ENCODE measurements around the gene SHTN1. TPM values are rescaled to one million over a fixed set of nuclear protein-coding genes. Genes with fewer than 3 reads are reported as not detected.

SHTN1 gene
- total RNA-seq, 2 donors from 2014 or later, result 24.7 to 37.1 TPM

- no peak for DNase-seq
- WGBS, 2 donors, result 89 to 93% methylated on average over 3 of the region's 3 CpGs
- no peak overlapping the region for H3K4me3 ChIP-seq
- ATAC-seq, result no peak
- no peak overlapping the region for H3K27ac ChIP-seq
- H3K27me3 ChIP-seq, result no peaks in the 10 kb centered on the region
- no peaks in the 10 kb centered on the region for H3K36me3 ChIP-seq (replicated peaks in 1 of 2; ENCODE audit: insufficient read depth in 1 of 2, low read depth in 2 of 2)
- H3K4me1 ChIP-seq, result peaks cover 30% of the 10 kb centered on the region
- no peaks in the 10 kb centered on the region for H3K9me3 ChIP-seq
- TF ChIP-seq, protein P1, sequence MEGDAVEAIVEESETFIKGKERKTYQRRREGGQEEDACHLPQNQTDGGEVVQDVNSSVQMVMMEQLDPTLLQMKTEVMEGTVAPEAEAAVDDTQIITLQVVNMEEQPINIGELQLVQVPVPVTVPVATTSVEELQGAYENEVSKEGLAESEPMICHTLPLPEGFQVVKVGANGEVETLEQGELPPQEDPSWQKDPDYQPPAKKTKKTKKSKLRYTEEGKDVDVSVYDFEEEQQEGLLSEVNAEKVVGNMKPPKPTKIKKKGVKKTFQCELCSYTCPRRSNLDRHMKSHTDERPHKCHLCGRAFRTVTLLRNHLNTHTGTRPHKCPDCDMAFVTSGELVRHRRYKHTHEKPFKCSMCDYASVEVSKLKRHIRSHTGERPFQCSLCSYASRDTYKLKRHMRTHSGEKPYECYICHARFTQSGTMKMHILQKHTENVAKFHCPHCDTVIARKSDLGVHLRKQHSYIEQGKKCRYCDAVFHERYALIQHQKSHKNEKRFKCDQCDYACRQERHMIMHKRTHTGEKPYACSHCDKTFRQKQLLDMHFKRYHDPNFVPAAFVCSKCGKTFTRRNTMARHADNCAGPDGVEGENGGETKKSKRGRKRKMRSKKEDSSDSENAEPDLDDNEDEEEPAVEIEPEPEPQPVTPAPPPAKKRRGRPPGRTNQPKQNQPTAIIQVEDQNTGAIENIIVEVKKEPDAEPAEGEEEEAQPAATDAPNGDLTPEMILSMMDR (IDR thresholded peaks at IDR 0.05), result no peak
- no peak for TF ChIP-seq POLR2A (IDR thresholded peaks at IDR 0.05)
- intact Hi-C loops (cut with DNase I), result no loop called here
These were observed 9.3 kb downstream of the SHTN1 start for GRCh38 chr10:116995648-116996047.

DNA sequence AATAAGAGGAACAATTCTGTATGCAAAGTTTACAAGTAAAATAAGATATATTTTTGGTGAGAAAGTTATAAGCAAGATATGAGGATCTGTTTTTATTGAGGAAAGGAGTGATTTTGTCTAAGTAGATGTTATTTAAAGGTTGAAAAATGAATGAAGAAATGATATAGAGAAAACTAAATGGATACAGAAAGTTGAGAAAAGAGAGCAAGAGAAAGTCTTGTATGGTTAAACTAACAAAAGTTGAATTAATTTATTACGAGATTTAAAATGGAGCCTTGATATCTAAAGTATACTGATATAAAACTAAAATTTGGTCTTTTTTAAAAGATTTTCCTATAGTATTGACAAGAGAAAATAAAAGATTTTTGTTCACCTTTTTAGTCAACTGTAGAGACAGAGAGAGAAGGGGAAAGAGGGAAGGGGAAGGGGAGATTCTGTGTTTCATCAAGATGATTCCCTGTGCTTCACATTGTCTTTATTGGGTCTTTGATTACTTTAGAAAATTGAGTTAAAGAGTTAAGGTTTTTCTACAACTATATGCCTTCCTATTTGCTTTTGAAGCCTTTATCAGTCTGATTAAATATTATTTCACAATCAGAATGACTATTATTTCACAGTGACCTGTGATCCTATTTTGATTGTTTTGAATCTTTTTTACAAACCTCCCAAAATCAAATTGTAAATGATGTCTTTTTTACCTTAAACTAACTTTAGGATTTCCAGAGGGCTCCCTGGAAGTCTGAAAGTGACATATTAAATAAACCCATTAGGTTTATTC lies 10.7 kb downstream of the SHTN1 start:
- H3K9me3 ChIP-seq, result no peaks in the 10 kb centered on the region
- intact Hi-C loops (cut with DNase I), result no loop called here
- H3K27me3 ChIP-seq, result no peaks in the 10 kb centered on the region
- no peaks in the 10 kb centered on the region for H3K36me3 ChIP-seq (replicated peaks in 1 of 2; ENCODE audit: insufficient read depth in 1 of 2, low read depth in 2 of 2)
- ATAC-seq, result no peak
- TF ChIP-seq POLR2A (IDR thresholded peaks at IDR 0.05), result no peak
- TF ChIP-seq, protein P1 (IDR thresholded peaks at IDR 0.05), result no peak
- no peak overlapping the region for H3K27ac ChIP-seq
- no peak for DNase-seq
- H3K4me3 ChIP-seq, result no peak overlapping the region
- 39 to 55% methylated on average over 1 of the region's 1 CpG for WGBS, 2 donors
- peaks cover 30% of the 10 kb centered on the region for H3K4me1 ChIP-seq

- Histone ChIP-seq H3K4me1 (peaks cover 30% of the 10 kb centered on the region), H3K9me3 (no peaks in the 10 kb centered on the region), H3K27me3 (no peaks in the 10 kb centered on the region), H3K36me3 (replicated peaks in 1 of 2; ENCODE audit: insufficient read depth in 1 of 2, low read depth in 2 of 2) (no peaks in the 10 kb centered on the region), H3K27ac (no peak overlapping the region), H3K4me3 (no peak overlapping the region)
- 94 to 97% methylated on average over 2 of the region's 2 CpGs for WGBS, 2 donors
- intact Hi-C loops (cut with DNase I), result no loop called here
- TF ChIP-seq, protein P1 (IDR thresholded peaks at IDR 0.05), result no peak
- no peak for TF ChIP-seq POLR2A (IDR thresholded peaks at IDR 0.05)
- DNase-seq, result no peak
- ATAC-seq, result no peak
These were observed 11.4 kb downstream of the SHTN1 start for GRCh38 chr10:116993610-116994009.

GRCh38 chr10:116992183-116992582 lies 12.8 kb downstream of the SHTN1 start:
- no peaks in the 10 kb centered on the region for H3K36me3 ChIP-seq (replicated peaks in 1 of 2; ENCODE audit: insufficient read depth in 1 of 2, low read depth in 2 of 2)
- 80 to 86% methylated on average over 1 of the region's 1 CpG for WGBS, 2 donors
- no peaks in the 10 kb centered on the region for H3K9me3 ChIP-seq
- TF ChIP-seq POLR2A (IDR thresholded peaks at IDR 0.05), result no peak
- TF ChIP-seq, protein P1 (IDR thresholded peaks at IDR 0.05), result no peak
- no peaks in the 10 kb centered on the region for H3K27me3 ChIP-seq
- no peak overlapping the region for H3K4me3 ChIP-seq
- ATAC-seq, result no peak
- H3K4me1 ChIP-seq, result peaks cover 30% of the 10 kb centered on the region
- intact Hi-C loops (cut with DNase I), result no loop called here
- DNase-seq, result no peak
- no peak overlapping the region for H3K27ac ChIP-seq

DNA sequence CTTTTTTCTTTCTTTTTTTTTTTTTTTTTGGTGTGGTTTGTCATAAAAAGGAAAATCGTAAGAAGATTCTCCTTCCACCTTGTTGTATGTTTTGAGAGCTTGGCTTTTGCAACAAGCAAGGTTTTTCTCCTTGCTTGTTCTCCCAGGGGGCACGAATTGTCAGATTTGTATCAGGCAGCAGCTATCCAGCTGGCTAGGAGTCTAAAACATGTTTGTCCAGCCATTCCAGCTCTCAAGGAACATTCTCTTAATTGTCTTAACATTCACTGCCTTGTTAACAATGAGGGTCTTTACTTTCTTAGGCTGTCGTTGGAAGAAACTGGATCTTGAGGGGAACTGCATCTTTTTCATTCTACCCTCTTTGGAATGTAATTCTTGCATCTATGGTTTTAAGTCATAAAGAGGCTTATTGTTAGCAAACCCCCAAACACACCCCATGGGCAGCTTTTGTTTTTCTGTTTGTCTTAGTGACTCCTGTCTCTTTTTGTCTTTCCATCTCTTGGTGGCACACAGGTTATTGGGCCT lies 14.6 kb downstream of the SHTN1 start:
- TF ChIP-seq POLR2A (IDR thresholded peaks at IDR 0.05), result no peak
- TF ChIP-seq, protein P1 (IDR thresholded peaks at IDR 0.05), result no peak
- intact Hi-C loops (cut with DNase I), result no loop called here
- H3K36me3 ChIP-seq (replicated peaks in 1 of 2; ENCODE audit: insufficient read depth in 1 of 2, low read depth in 2 of 2), result no peaks in the 10 kb centered on the region
- no peak overlapping the region for H3K4me3 ChIP-seq
- no peaks in the 10 kb centered on the region for H3K27me3 ChIP-seq
- no peak for DNase-seq
- 72 to 83% methylated on average over 3 of the region's 3 CpGs for WGBS, 2 donors
- ATAC-seq, result no peak
- H3K27ac ChIP-seq, result no peak overlapping the region
- peaks cover 16% of the 10 kb centered on the region for H3K4me1 ChIP-seq
- H3K9me3 ChIP-seq, result no peaks in the 10 kb centered on the region
